PC-9 (cell line): ENCODE data around the gene SP2. TPM values are rescaled to one million over a fixed set of nuclear protein-coding genes. Genes with fewer than 3 reads are reported as not detected.

Experiments used
- BruUV-seq: library from RNA; stranded (reverse); fragments of 400-500 nt; replicated peaks from 2 replicates; lab custom pipeline; 2021; lab: Mats Ljungman, UMichigan
- CTCF ChIA-PET: fragments of 300-600 bp; sonication (Branson Sonifier 250); formaldehyde crosslinking; loops from one replicate; lab custom pipeline; 2022; ENCODE audit warnings: antibody characterized with exemption; lab: Charles Lee
- POLR2A ChIA-PET: fragments of 300-600 bp; sonication (Branson Sonifier 250); formaldehyde crosslinking; loops from one replicate; lab custom pipeline; 2022; ENCODE audit warnings: antibody characterized with exemption; ENCODE audit not compliant: unreplicated experiment; lab: Charles Lee
- DNase-seq, 2 experiments: peaks; one replicate each; pipeline versions ENCODE4 v3.0.0 to v3.0.0-alpha.2; 2015 to 2022; ENCODE audit warnings: mixed read lengths in 1 of 2
- H2AFZ ChIP-seq: fragments of 200-600 bp; sonication (generic); 2 replicates; pipeline ENCODE4 v1.8.1; 2017; ENCODE audit warnings: antibody characterized with exemption
- H3F3A ChIP-seq: fragments of 200-600 bp; sonication (generic); 2 replicates; pipeline ENCODE4 v1.8.1; 2017; ENCODE audit warnings: antibody characterized with exemption, mild to moderate bottlenecking, low read depth; ENCODE audit not compliant: insufficient read depth
- H3K27ac ChIP-seq: fragments of 200-600 bp; sonication (generic); 2 replicates; pipeline ENCODE4 v1.6.1; 2016; ENCODE audit warnings: mixed run types
- H3K27me3 ChIP-seq: fragments of 200-600 bp; sonication (generic); 2 replicates; pipeline ENCODE4 v1.6.1; 2016; ENCODE audit warnings: low read depth, mixed run types; ENCODE audit not compliant: insufficient read depth
- H3K36me3 ChIP-seq: fragments of 200-600 bp; sonication (generic); 2 replicates; pipeline ENCODE4 v1.6.1; 2016; ENCODE audit warnings: low read depth, mixed run types
- H3K4me1 ChIP-seq: fragments of 200-600 bp; sonication (generic); replicated peaks from 2 replicates; pipeline ENCODE4 v1.6.1; 2016; ENCODE audit warnings: mixed run types; ENCODE audit not compliant: insufficient read depth
- H3K4me2 ChIP-seq: fragments of 200-600 bp; sonication (generic); 2 replicates; pipeline ENCODE4 v1.6.1; 2017; ENCODE audit warnings: mixed run types
- H3K4me3 ChIP-seq: fragments of 200-600 bp; sonication (generic); 2 replicates; pipeline ENCODE4 v1.6.1; 2016; ENCODE audit warnings: mixed run types
- H3K79me2 ChIP-seq: fragments of 200-600 bp; sonication (generic); 2 replicates; pipeline ENCODE4 v1.6.1; 2017; ENCODE audit warnings: low read depth, mixed run types
- H3K9me2 ChIP-seq: fragments of 200-600 bp; sonication (generic); 2 replicates; pipeline ENCODE4 v1.8.1; 2017; ENCODE audit warnings: mild to moderate bottlenecking; ENCODE audit not compliant: insufficient read depth
- H3K9me3 ChIP-seq: fragments of 200-600 bp; sonication (generic); 2 replicates; pipeline ENCODE4 v1.8.1; 2016; ENCODE audit warnings: low read depth; ENCODE audit not compliant: insufficient read depth
- H4K20me1 ChIP-seq: fragments of 200-600 bp; sonication (generic); 2 replicates; pipeline ENCODE4 v1.8.1; 2017; ENCODE audit not compliant: insufficient read depth
- CTCF ChIP-seq: fragments of 200-600 bp; sonication (generic); conservative IDR thresholded peaks from 2 replicates; pipeline ENCODE4 v1.6.1; 2017; ENCODE audit warnings: mixed run types, antibody characterized with exemption, mild to moderate bottlenecking, moderate library complexity
- EZH2 ChIP-seq: fragments of 200-600 bp; sonication (generic); IDR thresholded peaks from 2 replicates; pipeline ENCODE4 v1.8.0; 2017; ENCODE audit warnings: antibody characterized with exemption, low read depth
- intact Hi-C: fragments of 100-400 bp; cut with micrococcal nuclease; formaldehyde crosslinking; loops from one replicate; pipeline ENCODE4 v1.10.0; 2022; ENCODE audit not compliant: unreplicated experiment
- total RNA-seq: library from RNA; stranded (reverse); gene quantifications from 2 replicates; pipeline ENCODE4 v1.2.3, GENCODE V29; 2021

Gene SP2
- total RNA-seq, 1 experiment from 2014 or later, result 18.0 TPM

- CTCF ChIA-PET, result interaction anchor here (0.9 kb wide), 1 partner anchor 64 kb away, joined by 3 read pairs; no protein-coding TSS in a partner anchor
- H3K4me1 ChIP-seq, result peaks cover 52% of the 10 kb centered on the region
Observed at GRCh38 chr17:47953909-47954308, 57.9 kb downstream of the SP2 start.

GRCh38 chr17:47955497-47956461 lies 59.7 kb downstream of the SP2 start:
- H4K20me1 ChIP-seq, result no peaks in the 10 kb centered on the region
- no peaks in the 10 kb centered on the region for H3K36me3 ChIP-seq
- POLR2A ChIA-PET, result interaction anchor here (0.5 kb wide), 2 partner anchors 9 to 61 kb away, joined by 6 to 25 read pairs; no protein-coding TSS in a partner anchor
- no peaks in the 10 kb centered on the region for H3K9me3 ChIP-seq
- peaks cover 57% of the 10 kb centered on the region for H3K4me1 ChIP-seq
- DNase-seq, result no peak
- peak overlapping the region; percentile 48; the same call in 1 of the 2 replicates for H3K4me3 ChIP-seq
- intact Hi-C loops, result no loop called here
- no peaks in the 10 kb centered on the region for H3K27me3 ChIP-seq
- H3K79me2 ChIP-seq, result peaks cover 25% of the 10 kb centered on the region; the same call in 1 of the 2 replicates
- H3K4me2 ChIP-seq, result peak overlapping the region; percentile 88
- BruUV-seq, result TSS peak; percentile 29
- TF ChIP-seq EZH2, result no peak
- CTCF ChIA-PET, result interaction anchor here (0.7 kb wide), 1 partner anchor 44 kb away, joined by 3 read pairs; no protein-coding TSS in a partner anchor
- peak overlapping the region; percentile 88 for H3K27ac ChIP-seq
- no peak overlapping the region for H2AFZ ChIP-seq
- H3K9me2 ChIP-seq, result no peaks in the 10 kb centered on the region
- H3F3A ChIP-seq, result peaks cover 24% of the 10 kb centered on the region; the same call in 1 of the 2 replicates

More at GRCh38 chr17:47953909-47954308, 57.9 kb downstream of the SP2 start:
- no peaks in the 10 kb centered on the region for H4K20me1 ChIP-seq
- no TSS peak for BruUV-seq
- no peak for DNase-seq
- H3K4me2 ChIP-seq, result no peak overlapping the region
- peaks cover 30% of the 10 kb centered on the region; the same call in 1 of the 2 replicates for H3F3A ChIP-seq
- no peaks in the 10 kb centered on the region for H3K36me3 ChIP-seq
- H3K4me3 ChIP-seq, result no peak overlapping the region
- H3K27me3 ChIP-seq, result no peaks in the 10 kb centered on the region
- POLR2A ChIA-PET, result no interaction called here
- no peaks in the 10 kb centered on the region for H3K9me3 ChIP-seq
- H3K9me2 ChIP-seq, result no peaks in the 10 kb centered on the region
- peaks cover 25% of the 10 kb centered on the region; the same call in 1 of the 2 replicates for H3K79me2 ChIP-seq
- no peak for TF ChIP-seq EZH2
- TF ChIP-seq CTCF, result peak; percentile 25; the same call in 1 of the 2 replicates
- intact Hi-C loops, result no loop called here
- no peak overlapping the region for H2AFZ ChIP-seq
- H3K27ac ChIP-seq, result no peak overlapping the region

- ChIA-PET CTCF (interaction anchor here (0.5 to 1.2 kb wide), 5 partner anchors 7 to 42 kb away, joined by 3 to 8 read pairs (median 4); partner anchors contain the start of gene CDK5RAP3), POLR2A (interaction anchor here (0.5 to 1.1 kb wide), 5 partner anchors 10 to 1690 kb away, joined by 4 to 24 read pairs (median 7); no protein-coding TSS in a partner anchor)
- TF ChIP-seq EZH2, result no peak
- no peak for TF ChIP-seq CTCF
- H3F3A ChIP-seq, result peaks cover 24% of the 10 kb centered on the region; the same call in 1 of the 2 replicates
- no peaks in the 10 kb centered on the region for H3K36me3 ChIP-seq
- no peaks in the 10 kb centered on the region for H3K9me3 ChIP-seq
- H3K79me2 ChIP-seq, result peaks cover 25% of the 10 kb centered on the region; the same call in 1 of the 2 replicates
- no peaks in the 10 kb centered on the region for H3K9me2 ChIP-seq
- peak overlapping the region; percentile 88 for H3K4me2 ChIP-seq
- intact Hi-C loops, result no loop called here
- H3K27me3 ChIP-seq, result no peaks in the 10 kb centered on the region
- DNase-seq, result peak in 1 of 2 experiments; percentile 64
- H2AFZ ChIP-seq, result no peak overlapping the region
- H3K27ac ChIP-seq, result peak overlapping the region; percentile 88
- no peaks in the 10 kb centered on the region for H4K20me1 ChIP-seq
- H3K4me3 ChIP-seq, result peak overlapping the region; percentile 48
- BruUV-seq, result no TSS peak
- H3K4me1 ChIP-seq, result peaks cover 62% of the 10 kb centered on the region
Observed at GRCh38 chr17:47956791-47957590, 61.0 kb downstream of the SP2 start.
